ENCODE data around the gene TCP10L.

DNA sequence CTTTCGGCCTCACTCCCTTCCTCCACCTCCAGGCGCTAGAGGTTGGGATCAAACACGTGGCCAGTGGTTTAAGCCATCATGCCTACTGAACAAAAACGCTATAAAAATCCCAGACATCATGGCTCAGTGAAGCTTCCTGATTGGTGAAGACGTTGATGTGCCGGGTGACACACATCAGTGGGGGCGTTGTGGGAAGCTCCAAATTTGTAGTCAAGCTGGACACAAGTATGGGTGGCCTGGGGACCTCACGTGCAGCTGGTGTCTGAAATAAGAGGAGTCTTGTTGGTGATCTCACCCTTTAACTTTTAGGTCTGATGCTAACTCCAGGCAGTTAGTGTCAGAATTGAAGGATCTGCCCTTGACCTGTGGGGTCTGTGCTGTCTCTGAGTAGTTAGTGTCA is 20.1 kb upstream of the TCP10L start:
- TF ChIP-seq EZH2phosphoT487 (IDR thresholded peaks at IDR 0.05; ENCODE audit: insufficient read depth, low read depth) (no peak), EZH2 (IDR thresholded peaks at IDR 0.05; ENCODE audit: insufficient read depth, poor library complexity, severe bottlenecking) (no peak)

Data from GM23248 (cell line).